ENCODE data around the gene TMEM178B.

DNA sequence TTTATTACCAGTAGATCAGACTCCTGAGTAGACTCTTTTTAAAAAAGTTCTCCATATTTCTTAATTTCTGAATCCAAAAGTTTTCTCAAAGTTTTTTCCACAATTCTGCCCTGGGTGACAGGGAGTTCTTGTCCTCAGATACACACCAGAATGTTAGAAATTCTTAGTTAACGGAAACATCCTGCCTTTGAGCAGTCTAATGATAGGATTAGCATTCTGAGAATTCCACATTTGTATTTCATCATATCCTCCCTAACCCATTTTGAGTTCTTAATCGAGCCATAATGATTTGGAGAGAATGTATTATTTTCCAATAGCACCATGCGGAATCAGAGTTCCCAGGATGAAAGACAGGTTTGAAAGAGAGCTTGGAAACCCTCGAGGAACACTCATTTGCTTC is 30.2 kb upstream of the TMEM178B start:
- TF ChIP-seq YY1 (IDR thresholded peaks at IDR 0.05; ENCODE audit: insufficient read depth, insufficient read length), result no peak
- TF ChIP-seq ZNF274 (IDR thresholded peaks at IDR 0.05; ENCODE audit: low read depth, low read length), result no peak

All from NT2/D1 (cell line).